HG03103 (cell line): Measurements from ENCODE around the gene LRTM2.

Experiments used
- ATAC-seq: cut with Tn5 transposase; IDR thresholded peaks from one replicate; pipeline ENCODE4 v1.9.1; 2021; ENCODE audit warnings: low read depth; ENCODE audit not compliant: unreplicated experiment

Gene LRTM2

GRCh38 chr12:1857821-1858220, 37.5 kb downstream of the LRTM2 start:
- no peak for ATAC-seq

- ATAC-seq: no peak
Measured at GRCh38 chr12:1858456-1858855, 38.1 kb downstream of the LRTM2 start.

GRCh38 chr12:1859643-1860042, 39.3 kb downstream of the LRTM2 start:
- no peak for ATAC-seq

- ATAC-seq: no peak
Measured at GRCh38 chr12:1862973-1863372, 42.6 kb downstream of the LRTM2 start.

- no peak for ATAC-seq
Measured at GRCh38 chr12:1863823-1864222, 43.5 kb downstream of the LRTM2 start.

GRCh38 chr12:1864456-1864855, 44.1 kb downstream of the LRTM2 start:
- no peak for ATAC-seq

GRCh38 chr12:1864867-1865266, 44.5 kb downstream of the LRTM2 start:
- no peak for ATAC-seq

GRCh38 chr12:1865284-1865866, 45.0 kb downstream of the LRTM2 start:
- no peak for ATAC-seq

GRCh38 chr12:1869145-1869544, 48.8 kb downstream of the LRTM2 start:
- ATAC-seq: no peak

GRCh38 chr12:1870086-1870485, 49.7 kb downstream of the LRTM2 start:
- ATAC-seq: no peak

GRCh38 chr12:1870998-1871917, 50.9 kb downstream of the LRTM2 start:
- ATAC-seq: no peak

GRCh38 chr12:1872001-1872400, 51.6 kb downstream of the LRTM2 start:
- no peak for ATAC-seq

GRCh38 chr12:1872448-1872847, 52.1 kb downstream of the LRTM2 start:
- no peak for ATAC-seq

- no peak for ATAC-seq
Measured at GRCh38 chr12:1873531-1874510, 53.5 kb downstream of the LRTM2 start.

- no peak for ATAC-seq
Measured at GRCh38 chr12:1875608-1876007, 55.2 kb downstream of the LRTM2 start.

GRCh38 chr12:1876086-1876485, 55.7 kb downstream of the LRTM2 start:
- ATAC-seq: no peak

GRCh38 chr12:1877169-1877878, 57.0 kb downstream of the LRTM2 start:
- no peak for ATAC-seq

- ATAC-seq: no peak
Measured at GRCh38 chr12:1878214-1878613, 57.8 kb downstream of the LRTM2 start.

- ATAC-seq: no peak
Measured at GRCh38 chr12:1878695-1879094, 58.3 kb downstream of the LRTM2 start.

GRCh38 chr12:1879633-1880032, 59.3 kb downstream of the LRTM2 start:
- ATAC-seq: no peak
